ENCODE data around the gene ZNF267.
"Not testable (repeated sequence)": the region's sequence is repeated elsewhere in the genome, so short reads cannot be mapped to it uniquely, and the experiment has no call there.

ZNF267 gene

GRCh38 chr16:31899505-31899904 lies 25.9 kb downstream of the ZNF267 start:
- Histone ChIP-seq H3K79me2 (ENCODE audit: control insufficient read depth, low read length) (peaks cover 80% of the 10 kb centered on the region), H3K27me3 (ENCODE audit: control insufficient read depth, low read length) (no peaks in the 10 kb centered on the region), H3K27ac (ENCODE audit: low read depth, low read length) (no peak overlapping the region)

DNA sequence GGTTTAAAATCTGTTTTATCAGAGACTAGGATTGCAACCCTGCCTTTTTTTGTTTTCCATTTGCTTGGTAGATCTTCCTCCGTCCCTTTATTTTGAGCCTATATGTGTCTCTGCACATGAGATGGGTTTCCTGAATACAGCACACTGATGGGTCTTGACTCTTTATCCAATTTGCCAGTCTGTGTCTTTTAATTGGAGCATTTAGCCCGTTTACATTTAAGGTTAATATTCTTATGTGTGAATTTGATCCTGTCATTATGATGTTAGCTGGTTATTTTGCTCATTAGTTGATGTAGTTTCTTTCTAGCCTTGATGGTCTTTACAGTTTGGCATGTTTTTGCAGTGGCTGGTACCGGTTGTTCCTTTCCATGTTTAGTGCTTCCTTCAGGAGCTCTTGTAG lies 31.0 kb downstream of the ZNF267 start:
- not testable (repeated sequence) for H4K20me1 ChIP-seq (ENCODE audit: control insufficient read depth, insufficient read depth, low read depth, low read length); H3K4me3 ChIP-seq (ENCODE audit: low read length); H3K4me1 ChIP-seq (ENCODE audit: control insufficient read depth, low read length); H3K4me2 ChIP-seq (ENCODE audit: low read length); H3K27ac ChIP-seq (ENCODE audit: low read depth, low read length); H3F3A ChIP-seq (ENCODE audit: control insufficient read depth, insufficient read depth); H3K9me2 ChIP-seq (replicated peaks; ENCODE audit: control insufficient read depth, low read length); H3K27me3 ChIP-seq (ENCODE audit: control insufficient read depth, low read length)
- Histone ChIP-seq H3K79me2 (ENCODE audit: control insufficient read depth, low read length) (peaks cover 73% of the 10 kb centered on the region), H3K36me3 (ENCODE audit: control insufficient read depth, low read length) (peaks cover 32% of the 10 kb centered on the region), H3K9me3 (ENCODE audit: control insufficient read depth, insufficient read depth, low read length) (peaks cover 24% of the 10 kb centered on the region)

More at GRCh38 chr16:31899505-31899904, 25.9 kb downstream of the ZNF267 start:
- Histone ChIP-seq H3K9me2 (replicated peaks; ENCODE audit: control insufficient read depth, low read length) (no peaks in the 10 kb centered on the region), H3K4me1 (ENCODE audit: control insufficient read depth, low read length) (no peaks in the 10 kb centered on the region), H3F3A (ENCODE audit: control insufficient read depth, insufficient read depth) (0 out of 2 replicates have a peak, but pooled peaks cover 3% of the 10 kb centered on the region), H4K20me1 (ENCODE audit: control insufficient read depth, insufficient read depth, low read depth, low read length) (no peaks in the 10 kb centered on the region), H3K36me3 (ENCODE audit: control insufficient read depth, low read length) (peaks cover 51% of the 10 kb centered on the region), H3K4me3 (ENCODE audit: low read length) (no peak overlapping the region), H3K9me3 (ENCODE audit: control insufficient read depth, insufficient read depth, low read length) (peaks cover 23% of the 10 kb centered on the region; the same call in 1 of the 2 replicates), H3K4me2 (ENCODE audit: low read length) (no peak overlapping the region)
- no peak for TF ChIP-seq EZH2phosphoT487 (IDR thresholded peaks at IDR 0.05; ENCODE audit: borderline replicate concordance, low read length)
- TF ChIP-seq, protein P1, sequence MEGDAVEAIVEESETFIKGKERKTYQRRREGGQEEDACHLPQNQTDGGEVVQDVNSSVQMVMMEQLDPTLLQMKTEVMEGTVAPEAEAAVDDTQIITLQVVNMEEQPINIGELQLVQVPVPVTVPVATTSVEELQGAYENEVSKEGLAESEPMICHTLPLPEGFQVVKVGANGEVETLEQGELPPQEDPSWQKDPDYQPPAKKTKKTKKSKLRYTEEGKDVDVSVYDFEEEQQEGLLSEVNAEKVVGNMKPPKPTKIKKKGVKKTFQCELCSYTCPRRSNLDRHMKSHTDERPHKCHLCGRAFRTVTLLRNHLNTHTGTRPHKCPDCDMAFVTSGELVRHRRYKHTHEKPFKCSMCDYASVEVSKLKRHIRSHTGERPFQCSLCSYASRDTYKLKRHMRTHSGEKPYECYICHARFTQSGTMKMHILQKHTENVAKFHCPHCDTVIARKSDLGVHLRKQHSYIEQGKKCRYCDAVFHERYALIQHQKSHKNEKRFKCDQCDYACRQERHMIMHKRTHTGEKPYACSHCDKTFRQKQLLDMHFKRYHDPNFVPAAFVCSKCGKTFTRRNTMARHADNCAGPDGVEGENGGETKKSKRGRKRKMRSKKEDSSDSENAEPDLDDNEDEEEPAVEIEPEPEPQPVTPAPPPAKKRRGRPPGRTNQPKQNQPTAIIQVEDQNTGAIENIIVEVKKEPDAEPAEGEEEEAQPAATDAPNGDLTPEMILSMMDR (IDR thresholded peaks at IDR 0.05; ENCODE audit: low read depth, low read length, poor library complexity, severe bottlenecking): no peak

GRCh38 chr16:31913668-31914067 lies 40.1 kb downstream of the ZNF267 start:
- peaks cover 4% of the 10 kb centered on the region; the same call in 1 of the 2 replicates for H3F3A ChIP-seq (ENCODE audit: control insufficient read depth, insufficient read depth)
- H3K4me1 ChIP-seq (ENCODE audit: control insufficient read depth, low read length): no peaks in the 10 kb centered on the region
- TF ChIP-seq, protein P1 (IDR thresholded peaks at IDR 0.05; ENCODE audit: low read depth, low read length, poor library complexity, severe bottlenecking): no peak
- no peak for TF ChIP-seq EZH2phosphoT487 (IDR thresholded peaks at IDR 0.05; ENCODE audit: borderline replicate concordance, low read length)
- H3K4me3 ChIP-seq (ENCODE audit: low read length): no peak overlapping the region
- no peaks in the 10 kb centered on the region for H3K9me2 ChIP-seq (replicated peaks; ENCODE audit: control insufficient read depth, low read length)
- H3K9me3 ChIP-seq (ENCODE audit: control insufficient read depth, insufficient read depth, low read length): peaks cover 80% of the 10 kb centered on the region
- no peaks in the 10 kb centered on the region for H4K20me1 ChIP-seq (ENCODE audit: control insufficient read depth, insufficient read depth, low read depth, low read length)
- no peaks in the 10 kb centered on the region for H3K27me3 ChIP-seq (ENCODE audit: control insufficient read depth, low read length)
- no peak overlapping the region for H3K4me2 ChIP-seq (ENCODE audit: low read length)
- no peak overlapping the region for H3K27ac ChIP-seq (ENCODE audit: low read depth, low read length)
- H3K36me3 ChIP-seq (ENCODE audit: control insufficient read depth, low read length): peaks cover 94% of the 10 kb centered on the region
- peaks cover 55% of the 10 kb centered on the region for H3K79me2 ChIP-seq (ENCODE audit: control insufficient read depth, low read length)

DNA sequence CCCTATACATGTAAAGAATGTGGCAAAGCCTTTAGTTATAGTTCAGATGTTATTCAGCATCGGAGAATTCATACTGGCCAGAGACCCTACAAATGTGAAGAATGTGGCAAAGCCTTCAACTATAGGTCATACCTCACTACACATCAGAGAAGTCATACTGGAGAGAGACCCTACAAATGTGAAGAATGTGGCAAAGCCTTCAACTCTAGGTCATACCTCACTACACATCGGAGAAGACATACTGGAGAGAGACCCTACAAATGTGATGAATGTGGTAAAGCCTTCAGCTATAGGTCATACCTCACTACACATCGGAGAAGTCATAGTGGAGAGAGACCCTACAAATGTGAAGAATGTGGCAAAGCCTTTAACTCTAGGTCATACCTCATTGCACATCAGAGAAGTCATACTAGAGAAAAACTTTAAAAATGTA lies 42.5 kb downstream of the ZNF267 start:
- Histone ChIP-seq H3K27me3 (ENCODE audit: control insufficient read depth, low read length) (no peaks in the 10 kb centered on the region), H3K4me1 (ENCODE audit: control insufficient read depth, low read length) (no peaks in the 10 kb centered on the region), H3F3A (ENCODE audit: control insufficient read depth, insufficient read depth) (peaks cover 4% of the 10 kb centered on the region; the same call in 1 of the 2 replicates), H4K20me1 (ENCODE audit: control insufficient read depth, insufficient read depth, low read depth, low read length) (no peaks in the 10 kb centered on the region), H3K4me3 (ENCODE audit: low read length) (no peak overlapping the region), H3K9me2 (replicated peaks; ENCODE audit: control insufficient read depth, low read length) (no peaks in the 10 kb centered on the region), H3K4me2 (ENCODE audit: low read length) (no peak overlapping the region), H3K79me2 (ENCODE audit: control insufficient read depth, low read length) (peaks cover 31% of the 10 kb centered on the region), H3K36me3 (ENCODE audit: control insufficient read depth, low read length) (peaks cover 79% of the 10 kb centered on the region), H3K27ac (ENCODE audit: low read depth, low read length) (no peak overlapping the region), H3K9me3 (ENCODE audit: control insufficient read depth, insufficient read depth, low read length) (peaks cover 63% of the 10 kb centered on the region)
- TF ChIP-seq, protein P1 (IDR thresholded peaks at IDR 0.05; ENCODE audit: low read depth, low read length, poor library complexity, severe bottlenecking): no peak
- no peak for TF ChIP-seq EZH2phosphoT487 (IDR thresholded peaks at IDR 0.05; ENCODE audit: borderline replicate concordance, low read length)
